ENCODE data around the gene BCL6. TPM values are rescaled to one million over a fixed set of nuclear protein-coding genes. Genes with fewer than 3 reads are reported as not detected.
A peak's percentile ranks its signal among the peaks of the same experiment; 100 is the strongest.
"Not testable (repeated sequence)": the region's sequence is repeated elsewhere in the genome, so short reads cannot be mapped to it uniquely, and the experiment has no call there.

The BCL6 gene
- total RNA-seq, 1 donor from 2014 or later: 1.8 TPM

GRCh38 chr3:187717572-187717971, 27.7 kb downstream of the BCL6 start:
- DNase-seq (ENCODE audit: low read depth in 2 of 2): no peak

GRCh38 chr3:187714404-187714979, 30.8 kb downstream of the BCL6 start:
- peak; percentile 76 to 79 for DNase-seq (ENCODE audit: low read depth in 2 of 2)

GRCh38 chr3:187713504-187713903, 31.8 kb downstream of the BCL6 start:
- DNase-seq (ENCODE audit: low read depth in 2 of 2): peak; percentile 61 to 68

- DNase-seq (ENCODE audit: low read depth in 2 of 2): no peak
Observed at GRCh38 chr3:187709155-187709554, 36.1 kb downstream of the BCL6 start.

GRCh38 chr3:187708696-187709095, 36.6 kb downstream of the BCL6 start:
- no peak for DNase-seq (ENCODE audit: low read depth in 2 of 2)

- DNase-seq (ENCODE audit: low read depth in 2 of 2): peak; percentile 17 to 37
Observed at GRCh38 chr3:187706971-187707370, 38.3 kb downstream of the BCL6 start.

GRCh38 chr3:187705164-187705563, 40.1 kb downstream of the BCL6 start:
- no peak for DNase-seq (ENCODE audit: low read depth in 2 of 2)

GRCh38 chr3:187702507-187703033, 42.7 kb downstream of the BCL6 start, which contains the start of gene RTP2:
Gene RTP2, minus strand, starts transcription at chr3:187702557. Its CDS starts 429 bp downstream, at chr3:187702128.
- no peak for DNase-seq (ENCODE audit: low read depth in 2 of 2)

GRCh38 chr3:187700249-187700648, 45.0 kb downstream of the BCL6 start:
- no peak for DNase-seq (ENCODE audit: low read depth in 2 of 2)

- DNase-seq (ENCODE audit: low read depth in 2 of 2): no peak
Observed at GRCh38 chr3:187698499-187699399, 46.5 kb downstream of the BCL6 start.

- DNase-seq (ENCODE audit: low read depth in 2 of 2): no peak
Observed at GRCh38 chr3:187696021-187696420, 49.2 kb downstream of the BCL6 start.

- no peak for DNase-seq (ENCODE audit: low read depth in 2 of 2)
Observed at GRCh38 chr3:187695449-187695848, 49.8 kb downstream of the BCL6 start.

- no peak for DNase-seq (ENCODE audit: low read depth in 2 of 2)
Observed at GRCh38 chr3:187694801-187695200, 50.5 kb downstream of the BCL6 start.

GRCh38 chr3:187693431-187693830, 51.8 kb downstream of the BCL6 start:
- DNase-seq (ENCODE audit: low read depth in 2 of 2): no peak

- no peak for DNase-seq (ENCODE audit: low read depth in 2 of 2)
Observed at GRCh38 chr3:187689984-187690383, 55.3 kb downstream of the BCL6 start.

GRCh38 chr3:187686621-187687273, 58.5 kb downstream of the BCL6 start:
- no peak for DNase-seq (ENCODE audit: low read depth in 2 of 2)

- no peak for DNase-seq (ENCODE audit: low read depth in 2 of 2)
Observed at GRCh38 chr3:187685948-187686347, 59.3 kb downstream of the BCL6 start.

- DNase-seq (ENCODE audit: low read depth in 2 of 2): no peak
Observed at GRCh38 chr3:187684880-187685279, 60.4 kb downstream of the BCL6 start.

GRCh38 chr3:187684444-187684843, 60.8 kb downstream of the BCL6 start:
- DNase-seq (ENCODE audit: low read depth in 2 of 2): no peak

GRCh38 chr3:187681756-187682155, 63.5 kb downstream of the BCL6 start:
- not testable (repeated sequence) for DNase-seq (ENCODE audit: low read depth in 2 of 2)

GRCh38 chr3:187679638-187680396, 65.5 kb downstream of the BCL6 start:
- DNase-seq (ENCODE audit: low read depth in 2 of 2): peak; percentile 71 to 81
